HG03175 (cell line): ENCODE measurements around the gene FAM200A.
"Not testable (repeated sequence)": the region's sequence is repeated elsewhere in the genome, so short reads cannot be mapped to it uniquely, and the experiment has no call there.

ENCODE experiments used
- ATAC-seq: cut with Tn5 transposase; IDR thresholded peaks from one replicate; pipeline ENCODE4 v1.9.1; 2021; ENCODE audit warnings: mild to moderate bottlenecking, moderate library complexity; ENCODE audit not compliant: unreplicated experiment

FAM200A gene

GRCh38 chr7:99504603-99505323, 47.2 kb downstream of the FAM200A start, which contains the start of gene ZKSCAN5:
ZKSCAN5 (plus strand) TSS chr7:99504662; CDS start chr7:99506045, 1,383 bp downstream.
- peak; percentile 80 for ATAC-seq

- ATAC-seq: no peak
These were observed 47.7 kb downstream of the FAM200A start for GRCh38 chr7:99504281-99504602.

GRCh38 chr7:99501236-99501635, 50.7 kb downstream of the FAM200A start:
- not testable (repeated sequence) for ATAC-seq

GRCh38 chr7:99500637-99501009, 51.3 kb downstream of the FAM200A start:
- ATAC-seq: no peak

- ATAC-seq: peak; percentile 45
These were observed 51.9 kb downstream of the FAM200A start, which contains the start of gene ZNF394 for GRCh38 chr7:99499721-99500636. ZNF394 (minus strand) TSS chr7:99500281; CDS start chr7:99500093, 188 bp downstream.

- ATAC-seq: peak; percentile 22
These were observed 52.6 kb downstream of the FAM200A start for GRCh38 chr7:99499371-99499720.

GRCh38 chr7:99498546-99498944, 53.4 kb downstream of the FAM200A start:
- ATAC-seq: no peak

GRCh38 chr7:99497766-99498545, 54.0 kb downstream of the FAM200A start:
- ATAC-seq: no peak
